Hepatocyte (in vitro differentiated cells): ENCODE data around the gene NEK4. TPM values are rescaled to one million over a fixed set of nuclear protein-coding genes. Genes with fewer than 3 reads are reported as not detected.

ENCODE experiments used
- DNase-seq: peaks from one replicate; pipeline ENCODE4 v3.0.0-alpha.2; 2016; ENCODE audit warnings: low spot score
- H2AFZ ChIP-seq: fragments of 200-600 bp; sonication (generic); 2 replicates; pipeline ENCODE4 v1.6.0; 2016; ENCODE audit warnings: antibody characterized with exemption, mild to moderate bottlenecking
- H3K27ac ChIP-seq: fragments of 200-600 bp; sonication (generic); 2 replicates; pipeline ENCODE4 v1.5.1; 2016; ENCODE audit warnings: mild to moderate bottlenecking
- H3K27me3 ChIP-seq: fragments of 200-600 bp; sonication (generic); 2 replicates; pipeline ENCODE4 v1.6.1; 2016
- H3K36me3 ChIP-seq: fragments of 200-600 bp; sonication (generic); replicated peaks from 2 replicates; pipeline ENCODE4 v1.5.1; 2016; ENCODE audit warnings: low read depth; ENCODE audit not compliant: insufficient read depth
- H3K4me1 ChIP-seq: fragments of 200-600 bp; sonication (generic); 2 replicates; pipeline ENCODE4 v1.5.1; 2016; ENCODE audit warnings: mild to moderate bottlenecking, moderate library complexity; ENCODE audit not compliant: insufficient read depth
- H3K4me2 ChIP-seq: fragments of 200-600 bp; sonication (generic); 2 replicates; pipeline ENCODE4 v1.6.0; 2016
- H3K4me3 ChIP-seq: fragments of 200-600 bp; sonication (generic); 2 replicates; pipeline ENCODE4 v1.5.1; 2016; ENCODE audit warnings: mild to moderate bottlenecking
- H3K79me2 ChIP-seq: fragments of 200-600 bp; sonication (generic); 2 replicates; pipeline ENCODE4 v1.6.0; 2017; ENCODE audit warnings: mild to moderate bottlenecking
- H3K9me2 ChIP-seq: fragments of 200-600 bp; sonication (generic); replicated peaks from 2 replicates; pipeline ENCODE4 v1.6.0; 2017; ENCODE audit warnings: mild to moderate bottlenecking; ENCODE audit not compliant: insufficient read depth
- H3K9me3 ChIP-seq: fragments of 200-600 bp; sonication (generic); 2 replicates; pipeline ENCODE4 v1.5.1; 2016; ENCODE audit warnings: low read depth, mild to moderate bottlenecking
- H4K20me1 ChIP-seq: fragments of 200-600 bp; sonication (generic); 2 replicates; pipeline ENCODE4 v1.6.0; 2016; ENCODE audit warnings: mild to moderate bottlenecking; ENCODE audit not compliant: insufficient read depth, poor library complexity, severe bottlenecking
- EZH2 ChIP-seq: fragments of 200-600 bp; sonication (generic); IDR thresholded peaks from 2 replicates; pipeline ENCODE4 v1.6.1; 2016; ENCODE audit warnings: antibody characterized with exemption, mild to moderate bottlenecking, borderline replicate concordance
- EZH2phosphoT487 ChIP-seq: fragments of 200-600 bp; sonication (generic); IDR thresholded peaks from one replicate; pipeline ENCODE4 v1.6.1; 2018; ENCODE audit warnings: antibody characterized with exemption, mild to moderate bottlenecking, low read depth, moderate library complexity; ENCODE audit not compliant: unreplicated experiment, severe bottlenecking
- WGBS: methylation state at CpG from one replicate; pipeline ENCODE4 v1.1.6; 2016; ENCODE audit warnings: low lambda C conversion rate; ENCODE audit errors: missing lambda C conversion rate; 5-methylcytosine and 5-hydroxymethylcytosine counted together
- polyA plus RNA-seq: library from polyadenylated mRNA; unstranded; fragments of >200 nt; fragmentation: Nextera tagmentation; extraction: Ambion mirVana; gene quantifications from 2 replicates; pipeline ENCODE4 v1.2.1, GENCODE V29; 2016
- total RNA-seq: library from RNA; depleted of rRNA; stranded (reverse); fragments of >200 nt; gene quantifications from 2 replicates; pipeline ENCODE4 v1.2.3, GENCODE V29; 2014
- TF ChIP-seq, protein P1 (sequence below): fragments of 200-600 bp; sonication (generic); IDR thresholded peaks from 2 replicates; pipeline ENCODE4 v1.5.1; 2016; ENCODE audit warnings: antibody characterized with exemption, mild to moderate bottlenecking; ENCODE audit not compliant: poor library complexity

NEK4 gene
- total and polyA plus RNA-seq, 2 experiments from 2014 or later: 8.0 to 19.2 TPM

DNA sequence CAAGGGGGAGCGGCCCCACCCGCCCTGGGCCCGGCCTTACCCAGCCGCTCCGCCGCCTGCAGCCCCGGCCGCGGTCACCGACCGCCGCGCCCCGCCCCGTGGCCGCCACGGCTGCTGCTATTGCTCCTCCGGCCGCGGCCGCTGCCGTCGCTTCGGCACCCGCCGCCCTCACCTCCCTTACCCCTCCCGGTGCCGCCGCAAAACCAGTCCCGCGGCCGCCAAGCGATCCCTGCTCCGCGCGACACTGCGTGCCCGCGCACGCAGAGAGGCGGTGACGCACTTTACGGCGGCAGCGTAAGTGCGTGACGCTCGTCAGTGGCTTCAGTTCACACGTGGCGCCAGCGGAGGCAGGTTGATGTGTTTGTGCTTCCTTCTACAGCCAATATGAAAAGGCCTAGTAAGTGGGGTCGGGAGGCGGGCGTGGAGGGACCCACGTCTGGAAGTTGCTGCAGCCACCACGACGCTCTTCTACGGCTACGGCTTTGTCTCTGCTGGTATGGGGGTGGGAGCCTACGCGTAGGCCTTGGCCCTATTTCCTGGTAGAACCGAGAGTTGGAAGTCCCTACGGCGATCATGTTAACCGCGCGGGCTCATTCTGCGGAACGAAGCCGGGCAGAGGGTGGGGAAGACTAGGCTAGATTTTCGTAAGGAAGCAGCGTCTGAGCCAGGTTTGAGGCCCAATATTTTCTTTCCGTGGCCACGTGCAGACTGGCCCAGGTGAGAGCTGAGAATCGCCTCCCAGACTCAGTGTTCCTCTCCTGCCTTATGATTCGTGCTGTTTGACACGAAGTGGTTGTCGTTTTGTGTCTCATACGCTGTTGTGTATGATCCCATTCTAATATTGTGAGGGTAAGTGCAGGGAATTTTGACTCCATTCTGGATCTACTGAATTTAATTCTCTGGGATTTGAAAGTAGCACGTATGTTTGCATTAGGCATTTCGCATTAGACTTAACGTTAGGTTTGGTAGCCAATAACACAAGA lies 84.7 kb downstream of the NEK4 start, which contains the start of the genes GNL3 and PBRM1:
Gene GNL3 (plus strand): TSS at position 324 of the 983 bp plus-strand sequence. CDS start 61 bp downstream, at position 385.
Gene PBRM1 (minus strand): TSS at position 205 of the 983 bp plus-strand sequence.
- H4K20me1 ChIP-seq: peaks cover 5% of the 10 kb centered on the region
- peak within 1 kb of the TSS; percentile 86 for H3K4me3 ChIP-seq
- WGBS: under 1% methylated on average over 76 of the region's 82 CpGs
- peaks cover 3% of the 10 kb centered on the region for H3K36me3 ChIP-seq
- peak within 1 kb of the TSS; percentile 68 for H2AFZ ChIP-seq
- H3K27me3 ChIP-seq: no peaks in the 10 kb centered on the region
- H3K9me2 ChIP-seq: no peaks in the 10 kb centered on the region
- H3K4me2 ChIP-seq: peak within 1 kb of the TSS; percentile 96
- peak; percentile 97 for DNase-seq
- H3K4me1 ChIP-seq: peaks cover 24% of the 10 kb centered on the region
- peak within 1 kb of the TSS; percentile 99 for H3K27ac ChIP-seq
- TF ChIP-seq EZH2phosphoT487: no peak
- TF ChIP-seq EZH2: no peak
- TF ChIP-seq, protein P1, sequence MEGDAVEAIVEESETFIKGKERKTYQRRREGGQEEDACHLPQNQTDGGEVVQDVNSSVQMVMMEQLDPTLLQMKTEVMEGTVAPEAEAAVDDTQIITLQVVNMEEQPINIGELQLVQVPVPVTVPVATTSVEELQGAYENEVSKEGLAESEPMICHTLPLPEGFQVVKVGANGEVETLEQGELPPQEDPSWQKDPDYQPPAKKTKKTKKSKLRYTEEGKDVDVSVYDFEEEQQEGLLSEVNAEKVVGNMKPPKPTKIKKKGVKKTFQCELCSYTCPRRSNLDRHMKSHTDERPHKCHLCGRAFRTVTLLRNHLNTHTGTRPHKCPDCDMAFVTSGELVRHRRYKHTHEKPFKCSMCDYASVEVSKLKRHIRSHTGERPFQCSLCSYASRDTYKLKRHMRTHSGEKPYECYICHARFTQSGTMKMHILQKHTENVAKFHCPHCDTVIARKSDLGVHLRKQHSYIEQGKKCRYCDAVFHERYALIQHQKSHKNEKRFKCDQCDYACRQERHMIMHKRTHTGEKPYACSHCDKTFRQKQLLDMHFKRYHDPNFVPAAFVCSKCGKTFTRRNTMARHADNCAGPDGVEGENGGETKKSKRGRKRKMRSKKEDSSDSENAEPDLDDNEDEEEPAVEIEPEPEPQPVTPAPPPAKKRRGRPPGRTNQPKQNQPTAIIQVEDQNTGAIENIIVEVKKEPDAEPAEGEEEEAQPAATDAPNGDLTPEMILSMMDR: no peak
- peaks cover 86% of the 10 kb centered on the region for H3K79me2 ChIP-seq
- no peaks in the 10 kb centered on the region for H3K9me3 ChIP-seq

DNA sequence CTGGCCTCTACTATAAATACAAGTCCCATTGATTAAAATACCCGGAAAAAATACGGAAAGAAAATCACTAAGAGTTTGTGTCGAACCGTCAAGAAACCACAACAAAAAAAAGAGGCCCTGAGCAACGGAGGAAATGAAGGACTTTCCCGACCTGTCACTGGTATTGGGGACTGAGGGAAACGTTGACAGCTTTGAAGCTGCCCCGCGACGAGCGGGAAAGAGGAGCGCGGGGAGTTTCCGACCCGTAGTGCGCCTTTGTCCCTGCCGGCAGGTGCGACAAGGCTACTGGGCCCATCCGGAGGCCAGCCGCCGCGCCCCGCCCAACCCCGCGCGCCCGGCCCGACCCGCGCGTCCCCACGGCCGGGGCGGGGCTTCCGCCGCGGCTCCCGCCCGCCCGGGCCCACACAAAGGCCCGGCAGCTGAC lies 85.4 kb downstream of the NEK4 start:
- H3K4me1 ChIP-seq: peaks cover 24% of the 10 kb centered on the region
- H3K9me2 ChIP-seq: no peaks in the 10 kb centered on the region
- peak overlapping the region; percentile 81 for H3K4me2 ChIP-seq
- H3K27ac ChIP-seq: peak overlapping the region; percentile 99
- DNase-seq: peak; percentile 92
- WGBS: 3% methylated on average over 29 of the region's 41 CpGs
- TF ChIP-seq, protein P1: no peak
- no peak for TF ChIP-seq EZH2phosphoT487
- TF ChIP-seq EZH2: no peak
- peaks cover 3% of the 10 kb centered on the region for H3K36me3 ChIP-seq
- peak overlapping the region; percentile 66 for H2AFZ ChIP-seq
- peaks cover 91% of the 10 kb centered on the region for H3K79me2 ChIP-seq
- H3K27me3 ChIP-seq: no peaks in the 10 kb centered on the region
- H3K4me3 ChIP-seq: peak overlapping the region; percentile 86
- peaks cover 5% of the 10 kb centered on the region for H4K20me1 ChIP-seq
- H3K9me3 ChIP-seq: no peaks in the 10 kb centered on the region

DNA sequence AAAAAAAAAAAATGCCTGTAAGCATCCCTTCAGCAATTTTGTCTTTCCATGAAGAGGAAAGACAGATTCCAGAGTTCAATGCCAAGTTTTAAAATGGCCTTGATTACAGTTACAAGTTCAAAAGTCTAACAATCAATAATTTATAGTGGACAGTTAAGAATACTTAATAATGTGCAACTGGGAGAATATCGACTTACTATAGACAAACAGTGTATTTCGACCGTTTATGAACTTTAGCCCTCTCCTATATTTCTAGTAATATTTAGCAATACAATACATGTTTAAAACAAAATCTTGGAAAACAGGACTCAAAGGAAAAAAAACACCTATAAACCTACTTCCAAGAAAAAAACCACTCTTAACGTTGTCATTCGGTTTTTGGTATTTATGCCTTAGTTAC lies 86.6 kb downstream of the NEK4 start:
- Histone ChIP-seq H3K4me1 (peaks cover 28% of the 10 kb centered on the region), H4K20me1 (peaks cover 5% of the 10 kb centered on the region), H3K4me2 (peak overlapping the region; percentile 81), H2AFZ (no peak overlapping the region), H3K4me3 (peak overlapping the region; percentile 86), H3K36me3 (no peaks in the 10 kb centered on the region), H3K79me2 (peaks cover 92% of the 10 kb centered on the region), H3K9me3 (no peaks in the 10 kb centered on the region), H3K9me2 (no peaks in the 10 kb centered on the region), H3K27ac (peak overlapping the region; percentile 99), H3K27me3 (no peaks in the 10 kb centered on the region)
- no peak for DNase-seq
- 76% methylated on average over 5 of the region's 5 CpGs for WGBS
- TF ChIP-seq, protein P1: no peak
- TF ChIP-seq EZH2phosphoT487: no peak
- no peak for TF ChIP-seq EZH2
